Suppressor macrophage treated with lipopolysaccharide for 4 hours (primary cell): ENCODE results near the gene FAM83F.
A peak's percentile ranks its signal among the peaks of the same experiment; 100 is the strongest.
"Not testable (repeated sequence)": the region's sequence is repeated elsewhere in the genome, so short reads cannot be mapped to it uniquely, and the experiment has no call there.

Experiments
- DNase-seq: peaks from one replicate; pipeline ENCODE4 v3.0.0-alpha.2; 2020

FAM83F gene

DNA sequence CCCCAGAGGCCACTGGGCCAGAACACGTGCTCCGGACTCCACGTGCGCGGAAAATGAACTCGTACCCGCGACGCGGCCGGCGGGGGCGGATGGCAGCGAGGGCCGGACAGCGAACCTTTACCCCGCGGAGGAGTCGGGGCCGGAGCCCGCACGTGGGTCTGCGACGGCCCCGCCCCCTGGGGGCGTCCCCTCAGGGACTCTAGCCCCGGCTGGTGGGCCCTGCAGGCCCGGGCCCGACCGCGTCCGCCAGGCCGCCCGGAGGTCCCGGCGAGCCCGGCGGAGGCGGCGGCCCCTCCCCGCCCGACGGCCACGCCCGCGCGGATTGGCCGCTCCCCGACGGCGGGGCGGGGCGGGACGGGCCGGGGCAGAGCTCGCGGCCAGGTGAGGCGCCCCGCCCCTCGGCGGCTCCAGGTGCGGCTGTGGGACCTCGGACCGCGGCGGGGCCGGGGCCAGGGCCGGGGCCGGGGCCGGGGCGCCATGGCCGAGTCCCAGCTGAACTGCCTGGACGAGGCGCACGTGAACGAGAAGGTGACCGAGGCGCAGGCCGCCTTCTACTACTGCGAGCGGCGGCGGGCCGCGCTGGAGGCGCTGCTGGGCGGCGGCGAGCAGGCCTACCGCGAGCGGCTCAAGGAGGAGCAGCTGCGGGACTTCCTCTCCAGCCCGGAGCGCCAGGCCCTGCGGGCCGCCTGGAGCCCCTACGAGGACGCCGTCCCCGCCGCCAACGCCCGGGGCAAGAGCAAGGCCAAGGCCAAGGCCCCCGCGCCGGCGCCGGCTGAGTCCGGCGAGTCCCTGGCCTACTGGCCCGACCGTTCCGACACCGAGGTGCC is at the start of gene FAM83F:
Gene FAM83F (plus strand): TSS at position 389 of the 827 bp plus-strand sequence. CDS start 89 bp downstream, at position 478.
- peak; percentile 39 for DNase-seq

DNA sequence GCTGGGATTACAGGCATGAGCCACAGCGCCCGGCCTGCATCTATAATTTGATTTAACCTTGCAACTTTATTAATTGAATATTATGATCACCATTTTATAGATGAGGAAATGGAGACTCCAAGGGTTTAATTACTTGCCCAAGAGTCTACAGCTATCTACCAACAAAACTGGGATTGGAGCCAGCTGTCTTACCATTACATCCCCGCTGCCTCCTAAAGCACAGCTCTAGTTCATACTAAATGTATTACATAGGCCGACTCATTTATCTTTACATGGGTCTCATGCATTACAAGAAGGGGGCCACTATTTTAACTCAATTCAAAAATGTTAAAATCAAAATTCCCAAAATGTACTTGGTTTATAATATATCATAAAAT is 48.6 kb upstream of the FAM83F start:
- DNase-seq = no peak

DNA sequence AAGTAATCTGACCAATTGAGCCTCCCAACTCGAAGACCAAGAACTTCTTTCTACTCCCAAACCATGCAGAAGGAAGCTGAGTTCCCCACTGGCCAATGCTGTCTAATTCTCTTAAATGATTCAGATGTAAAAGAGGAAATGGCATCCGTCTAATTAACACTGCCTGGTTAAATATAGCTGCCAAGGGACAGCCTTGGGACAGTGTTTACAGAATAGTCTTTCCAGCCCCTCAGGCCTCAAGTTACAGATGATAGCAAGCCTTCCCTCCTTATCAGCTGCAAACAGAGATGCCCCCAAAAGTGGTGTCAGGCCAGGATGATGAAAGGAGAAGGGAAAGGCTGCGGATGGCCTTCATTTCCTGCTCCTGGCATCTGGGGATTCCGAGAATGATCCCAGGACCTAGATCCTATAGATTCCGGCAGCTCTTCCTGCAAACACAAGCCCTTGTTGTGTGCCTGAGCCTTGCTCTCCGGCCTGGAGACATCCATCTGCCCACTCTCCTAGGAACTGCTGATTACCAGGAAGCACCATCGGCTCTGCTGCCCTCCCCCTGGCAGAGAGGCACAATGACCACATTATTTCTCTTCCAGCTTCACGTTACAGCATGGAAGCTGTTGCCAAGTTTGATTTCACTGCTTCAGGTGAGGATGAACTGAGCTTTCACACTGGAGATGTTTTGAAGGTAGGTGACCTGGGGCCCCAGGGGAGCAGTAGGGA is 48.1 kb upstream of the FAM83F start:
- peak; percentile 43 for DNase-seq

DNA sequence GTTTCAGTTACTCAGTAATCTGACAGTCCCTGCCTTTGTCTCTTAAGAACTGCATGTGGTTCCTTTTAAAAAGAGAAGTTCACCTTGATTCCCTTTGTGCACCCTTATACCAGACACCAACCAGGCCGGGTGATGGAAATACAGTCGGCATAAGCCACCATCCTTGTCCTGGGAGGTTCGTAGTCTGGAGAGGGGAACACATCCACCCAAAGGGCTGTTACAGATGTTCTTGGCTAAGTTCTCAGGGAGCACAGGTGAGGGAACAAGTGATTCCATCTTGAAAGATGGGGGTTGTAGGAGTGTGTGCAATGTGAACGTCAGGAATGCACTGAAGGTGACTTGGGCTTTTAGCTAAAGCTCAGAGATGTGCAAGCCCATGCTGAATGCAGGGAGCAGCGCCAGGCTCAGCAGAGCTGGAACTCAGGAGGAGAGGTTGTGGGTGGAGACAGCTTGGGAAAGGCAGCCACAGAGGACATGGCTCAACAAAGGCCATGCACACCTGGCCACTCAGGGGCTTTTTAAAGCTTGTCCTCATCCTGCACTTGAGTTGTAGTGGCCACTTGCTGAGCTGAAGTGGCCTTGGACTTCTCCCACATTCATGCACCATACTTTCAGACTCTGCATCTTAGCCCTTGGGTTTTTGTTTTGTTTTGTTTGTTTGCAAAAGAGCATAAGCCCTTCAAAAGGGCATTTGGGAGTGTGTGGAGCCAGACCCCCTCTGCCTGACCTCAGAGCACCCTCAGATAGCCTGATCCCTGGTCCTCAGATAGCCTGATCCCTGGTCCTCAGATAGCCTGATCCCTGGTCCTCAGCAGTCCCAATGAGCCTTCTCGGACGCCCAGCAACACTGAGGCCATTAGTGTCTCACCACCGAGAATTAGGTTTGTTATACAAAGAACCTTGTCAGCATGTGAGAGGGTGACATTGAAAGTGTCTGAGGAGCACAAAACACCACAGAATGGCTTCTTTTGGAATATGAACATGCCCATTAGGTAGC is 47.2 kb upstream of the FAM83F start:
- no peak for DNase-seq

DNA sequence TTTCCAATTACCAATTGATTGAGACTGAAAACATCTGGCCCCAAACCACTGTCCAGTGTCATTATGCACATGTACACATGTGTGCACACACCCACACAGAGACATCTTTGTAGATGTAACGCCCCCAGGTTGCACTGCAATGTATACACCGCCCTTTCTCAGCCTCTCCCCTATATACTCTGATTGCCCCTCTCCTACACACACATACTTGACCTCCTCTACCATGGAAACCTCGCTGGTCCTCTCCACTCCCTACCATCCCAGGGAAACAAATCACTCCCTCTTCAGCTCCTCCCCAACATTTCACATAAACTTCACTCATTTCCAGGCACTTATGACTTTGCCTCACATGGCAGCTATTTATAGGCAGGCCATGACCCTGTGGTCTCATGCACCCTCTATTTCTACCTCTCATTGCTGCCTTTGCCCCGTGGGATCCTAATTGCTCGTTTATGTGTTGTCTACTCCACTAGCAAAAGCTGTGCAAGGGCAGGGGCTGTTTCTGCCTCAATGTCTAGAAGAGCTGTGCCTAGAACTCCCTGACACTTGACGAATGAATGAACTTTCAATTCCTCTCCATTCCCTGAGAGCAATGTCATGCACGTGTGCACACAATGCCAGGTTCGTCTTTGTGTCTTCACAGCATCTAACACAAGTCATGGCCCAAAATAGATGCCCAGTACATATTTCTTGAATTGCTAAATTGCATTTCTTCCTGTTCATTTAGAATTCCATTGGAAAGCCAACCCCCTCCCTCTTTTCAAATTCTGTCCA is 44.6 kb upstream of the FAM83F start:
- peak; percentile 14 for DNase-seq

DNA sequence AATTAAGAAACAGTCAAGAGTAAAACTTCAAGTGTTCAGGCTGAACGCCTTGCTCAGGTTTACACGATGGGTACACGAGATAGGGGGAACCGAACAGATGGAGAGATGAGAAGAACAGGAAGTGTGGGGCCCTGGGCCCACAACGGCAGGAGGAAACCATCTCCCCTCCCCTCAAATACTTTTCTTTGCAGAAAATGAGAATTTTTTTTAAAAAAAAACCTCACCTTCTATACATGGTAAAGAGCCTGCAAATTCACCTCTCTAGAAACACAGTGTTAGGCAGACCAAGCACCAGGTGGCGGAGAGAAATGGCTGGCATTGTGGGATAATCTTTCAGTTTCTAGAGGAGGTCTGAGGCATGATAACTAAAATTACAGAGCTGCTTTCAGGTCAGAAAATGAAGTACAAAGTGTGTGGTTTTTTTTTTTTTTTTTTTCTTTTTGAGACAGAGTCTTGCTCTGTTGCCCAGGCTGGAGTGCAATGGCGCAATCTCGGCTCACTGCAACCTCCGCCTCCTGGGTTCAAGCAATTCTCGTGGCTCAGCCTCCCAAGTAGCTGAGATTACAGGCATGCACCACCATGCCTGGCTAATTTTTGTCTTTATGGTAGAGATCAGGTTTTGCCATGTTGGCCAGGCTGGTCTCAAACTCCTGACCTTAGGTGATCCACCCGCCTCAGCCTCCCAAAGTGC is 43.0 kb upstream of the FAM83F start:
- DNase-seq = not testable (repeated sequence)

DNA sequence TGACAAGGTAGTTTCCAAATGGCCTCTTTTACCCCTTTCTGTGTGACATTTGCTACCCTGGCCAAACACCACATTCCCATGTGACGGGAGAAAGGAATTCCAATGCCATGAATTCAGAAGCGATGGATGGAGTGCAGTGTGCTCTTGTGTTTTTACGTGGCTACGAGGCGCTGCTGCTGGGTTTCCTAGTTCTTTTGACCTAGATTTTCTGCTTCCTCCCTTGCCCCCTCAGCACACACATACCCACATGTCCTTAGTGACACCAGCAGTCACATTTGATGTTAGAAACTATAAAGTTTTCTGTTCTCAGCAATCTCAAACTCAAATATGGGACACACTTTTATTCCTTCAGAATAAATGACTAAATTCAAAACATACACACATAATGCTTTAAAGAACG is 42.4 kb upstream of the FAM83F start:
- DNase-seq = no peak

DNA sequence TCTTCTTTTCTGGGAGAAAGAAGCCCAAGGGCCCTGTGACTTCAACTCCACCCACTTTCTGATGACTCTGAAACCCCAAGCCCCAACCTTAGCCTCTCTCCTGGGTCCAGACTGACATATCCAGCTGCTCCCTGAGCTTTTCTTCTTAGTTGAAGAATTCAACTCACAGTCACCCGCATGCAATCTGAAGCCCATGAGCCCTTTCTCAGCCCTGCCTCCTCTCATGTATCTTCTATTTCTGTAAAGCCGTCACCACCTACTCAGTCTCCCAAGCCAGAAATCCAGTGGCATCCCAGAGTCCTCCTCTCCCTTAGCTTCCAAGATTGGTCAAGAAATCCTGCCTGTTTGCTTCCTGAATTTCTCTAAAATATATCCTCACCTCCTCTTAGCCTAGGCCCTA is 41.7 kb upstream of the FAM83F start:
- DNase-seq = no peak

DNA sequence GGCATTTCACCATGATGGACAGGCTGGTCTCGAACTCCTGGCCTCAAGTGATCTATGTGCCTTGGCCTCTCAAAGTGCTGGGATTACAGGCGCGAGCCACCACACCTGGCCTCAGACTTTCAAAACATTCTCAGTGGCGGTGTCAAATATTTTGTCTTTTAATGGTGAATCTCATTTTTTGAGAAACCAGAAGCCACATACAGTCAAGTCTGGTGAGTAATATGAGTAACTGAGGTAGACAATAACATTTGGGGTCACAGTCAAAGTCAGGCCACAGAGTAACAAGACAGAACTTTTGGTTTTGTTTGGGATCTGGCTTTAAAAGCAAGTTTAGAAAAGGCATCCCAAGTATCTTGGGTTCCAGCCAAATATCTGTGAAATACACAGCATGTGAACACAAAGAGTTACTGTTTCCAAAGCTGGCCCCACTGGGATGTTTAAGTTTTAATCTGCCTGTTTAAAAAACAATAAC is 40.1 kb upstream of the FAM83F start:
- DNase-seq = no peak

DNA sequence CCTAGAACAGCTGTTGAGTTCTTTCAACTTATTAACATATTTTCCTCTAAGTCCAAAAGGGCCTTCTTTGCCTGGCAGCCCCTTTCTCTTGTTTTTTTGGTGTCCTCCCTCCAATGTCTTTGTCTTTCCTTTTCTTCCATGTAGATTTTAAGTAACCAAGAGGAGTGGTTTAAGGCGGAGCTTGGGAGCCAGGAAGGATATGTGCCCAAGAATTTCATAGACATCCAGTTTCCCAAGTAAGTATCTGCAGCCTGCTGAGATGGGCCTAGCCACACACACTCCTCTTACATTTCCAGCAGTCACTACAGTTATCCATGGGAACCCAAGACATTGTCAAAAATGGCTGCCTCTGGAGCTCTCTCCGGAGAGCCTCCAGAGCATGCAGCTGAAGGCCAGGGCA is 39.1 kb upstream of the FAM83F start:
- DNase-seq = no peak

DNA sequence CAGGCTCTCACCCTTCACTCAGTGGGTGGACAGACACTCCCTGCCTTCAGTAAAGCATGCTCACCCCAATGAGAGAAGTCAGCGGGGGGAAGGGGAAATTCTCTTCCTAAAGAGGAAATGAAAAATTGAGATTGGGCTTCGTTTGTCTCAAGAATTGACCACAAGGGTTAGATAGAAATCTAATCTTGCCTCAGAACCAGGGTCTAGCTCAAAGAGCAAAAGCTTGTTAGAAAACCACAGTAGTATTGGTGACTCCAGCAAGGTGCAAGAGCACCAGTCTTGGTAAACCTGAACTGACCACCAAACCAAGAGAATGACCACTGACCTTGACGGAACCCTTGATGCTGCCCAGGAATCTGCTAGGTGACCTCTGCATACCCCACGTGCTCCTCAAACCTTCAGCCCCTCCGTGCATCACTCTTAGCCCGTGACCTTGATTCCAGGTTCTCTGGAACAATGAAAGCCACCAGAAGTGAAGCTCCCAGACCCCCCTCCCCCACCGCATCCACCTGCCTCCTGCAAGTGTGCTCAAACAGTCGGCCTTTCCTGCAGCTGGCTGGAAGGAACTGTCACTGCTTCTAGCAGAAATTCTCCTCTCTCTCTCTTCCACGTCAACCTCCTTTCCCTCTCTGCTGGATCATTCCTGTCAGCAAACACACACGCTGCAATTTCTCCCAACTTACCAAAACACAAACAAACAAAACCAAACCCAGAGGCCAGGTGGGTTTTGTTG is 37.7 kb upstream of the FAM83F start:
- DNase-seq = peak; percentile 57

DNA sequence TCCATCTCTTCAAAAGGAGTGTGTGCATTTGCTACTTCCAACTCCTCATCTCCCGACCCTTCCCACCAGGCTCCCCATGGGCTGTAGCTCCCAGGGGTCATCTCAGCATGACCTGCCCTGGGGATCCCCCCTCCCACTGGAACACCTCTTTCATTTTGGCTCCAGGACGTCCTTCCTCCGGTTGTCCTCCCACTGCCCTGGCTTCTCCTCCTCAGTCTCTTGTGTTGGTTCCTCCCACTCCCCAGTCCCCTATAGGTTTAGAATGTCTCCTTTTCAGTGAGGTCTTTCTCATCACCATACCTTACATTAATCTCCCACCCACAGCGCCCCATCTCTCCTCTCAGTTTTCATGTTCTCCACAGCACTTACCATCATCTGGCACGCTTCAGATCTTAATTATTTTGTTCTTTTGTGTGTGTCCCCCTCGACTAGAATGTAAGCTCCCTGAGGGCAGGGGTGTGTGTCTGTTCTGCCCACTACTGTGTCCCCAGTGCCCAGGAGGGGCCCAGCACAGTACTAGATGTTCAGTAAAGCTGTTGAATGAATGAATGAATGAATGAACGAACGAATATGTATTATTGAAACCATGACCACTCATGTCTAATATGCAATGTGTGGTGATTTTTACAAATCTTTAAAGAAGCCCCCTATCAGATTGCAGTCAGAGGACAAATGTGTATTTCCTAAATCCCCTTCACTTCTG is 36.6 kb upstream of the FAM83F start:
- no peak for DNase-seq

DNA sequence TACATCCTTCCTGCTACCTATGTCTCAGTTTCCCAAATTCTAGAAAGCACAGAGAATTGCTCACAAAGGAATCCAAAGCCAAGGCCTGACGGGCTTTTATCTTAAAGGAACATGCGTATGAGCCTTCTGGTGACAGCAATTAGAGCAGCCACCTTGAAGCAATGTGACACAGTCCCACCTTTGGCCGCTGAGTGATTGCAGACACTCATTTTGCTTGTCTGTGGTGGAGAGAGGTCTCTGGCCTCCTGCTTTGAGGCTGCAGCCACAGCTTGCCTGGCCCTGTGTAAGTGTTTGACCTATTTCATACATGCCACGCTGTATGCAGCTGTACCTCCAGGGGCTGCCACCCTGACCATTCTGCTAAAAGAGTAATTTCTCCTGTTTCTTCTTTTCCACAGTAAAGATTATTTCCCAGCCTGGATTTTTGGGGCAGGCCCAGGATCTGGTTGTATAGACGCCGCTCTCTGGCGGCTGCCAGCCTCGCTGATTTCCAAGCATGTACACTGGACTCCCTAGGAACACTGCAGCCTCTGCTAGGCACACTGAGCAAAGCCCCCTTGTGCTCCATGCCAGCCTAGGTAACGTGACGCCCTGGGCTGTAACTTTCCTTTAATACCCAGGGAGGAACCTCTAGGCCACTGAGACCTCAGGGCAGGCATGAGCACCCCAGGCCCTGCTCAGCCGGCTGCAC is 35.7 kb upstream of the FAM83F start:
- no peak for DNase-seq

DNA sequence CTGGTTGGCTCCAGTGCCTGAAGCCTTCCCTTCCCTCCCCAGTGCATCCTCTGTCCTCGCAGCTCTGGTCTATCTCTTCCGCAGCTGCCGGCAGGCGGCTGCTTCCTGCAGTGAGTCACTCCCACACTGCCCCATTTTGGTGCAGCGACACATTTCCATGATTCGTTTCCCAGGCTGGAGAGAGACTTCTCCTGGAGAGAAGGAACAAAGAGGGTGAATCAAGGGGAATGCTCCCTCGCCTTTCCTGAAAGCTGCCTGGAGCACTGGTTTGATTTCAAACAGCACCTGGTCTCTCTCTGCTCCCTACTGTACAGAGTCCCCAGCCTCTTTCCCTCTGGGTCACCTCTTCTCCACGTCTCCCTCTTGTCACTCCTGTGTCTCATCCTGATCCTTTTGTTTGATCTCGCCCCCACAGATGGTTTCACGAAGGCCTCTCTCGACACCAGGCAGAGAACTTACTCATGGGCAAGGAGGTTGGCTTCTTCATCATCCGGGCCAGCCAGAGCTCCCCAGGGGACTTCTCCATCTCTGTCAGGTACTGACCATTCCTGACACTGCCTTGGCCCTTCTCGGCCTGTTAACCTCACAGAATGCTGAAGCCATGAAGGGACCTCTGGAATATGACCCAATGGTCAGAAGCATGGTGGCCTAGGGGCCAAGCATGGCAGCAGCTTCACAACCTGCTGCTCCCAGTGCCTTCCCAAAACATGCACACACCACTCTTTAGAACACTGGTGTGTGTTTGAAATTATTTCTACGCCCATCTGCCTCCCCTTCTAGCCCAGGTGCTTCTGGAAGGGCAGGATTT is 34.9 kb upstream of the FAM83F start, which contains the start of gene TMA7B:
Gene TMA7B (plus strand): TSS at position 758 of the 808 bp plus-strand sequence. CDS start 3,978 bp downstream, outside the sequence.
- peak; percentile 55 for DNase-seq

DNA sequence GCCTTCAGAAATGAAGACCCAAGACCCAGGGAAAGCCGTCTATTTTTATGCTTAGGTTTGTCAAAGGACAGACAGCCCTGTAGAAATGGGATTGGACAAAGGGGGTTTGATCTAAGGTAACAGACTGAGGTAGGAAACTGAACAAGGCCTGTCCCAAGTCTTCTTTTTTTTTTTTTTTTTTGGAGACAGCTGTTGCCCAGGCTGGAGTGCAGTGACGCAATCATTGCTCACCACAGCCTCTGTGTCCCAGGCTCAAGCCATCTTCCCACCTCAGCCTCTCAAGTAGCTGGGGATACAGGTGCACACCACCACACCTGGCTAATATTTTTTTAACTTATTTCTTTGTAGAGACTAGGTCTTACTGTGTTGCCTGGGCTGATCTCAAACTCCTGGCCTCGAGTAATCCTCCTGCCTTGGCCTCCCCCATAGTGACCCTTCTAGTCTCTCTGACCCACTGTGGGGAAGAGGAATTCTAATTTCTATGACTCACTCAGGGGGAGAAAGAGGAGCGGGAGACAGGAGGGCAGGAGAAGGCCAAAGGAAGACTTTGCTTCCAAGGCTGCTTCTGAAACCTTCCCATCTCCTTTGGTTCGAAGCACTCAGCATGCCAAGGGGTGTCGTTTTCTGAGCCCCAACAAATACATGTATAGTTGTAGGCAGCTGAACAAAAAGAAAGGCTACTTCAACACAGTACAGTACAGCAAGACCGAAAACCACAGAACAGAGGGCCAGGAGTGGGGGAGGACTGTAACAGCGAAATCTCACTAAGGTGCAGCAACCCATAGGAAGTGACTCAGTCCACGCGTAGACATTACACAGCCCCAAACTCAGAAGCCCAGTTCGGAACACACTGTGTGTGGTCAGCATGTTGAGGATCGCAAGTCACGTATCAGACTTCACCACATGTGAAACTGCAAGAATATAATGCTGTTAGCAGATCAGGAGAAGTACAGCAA is 33.7 kb upstream of the FAM83F start:
- peak; percentile 84 for DNase-seq

DNA sequence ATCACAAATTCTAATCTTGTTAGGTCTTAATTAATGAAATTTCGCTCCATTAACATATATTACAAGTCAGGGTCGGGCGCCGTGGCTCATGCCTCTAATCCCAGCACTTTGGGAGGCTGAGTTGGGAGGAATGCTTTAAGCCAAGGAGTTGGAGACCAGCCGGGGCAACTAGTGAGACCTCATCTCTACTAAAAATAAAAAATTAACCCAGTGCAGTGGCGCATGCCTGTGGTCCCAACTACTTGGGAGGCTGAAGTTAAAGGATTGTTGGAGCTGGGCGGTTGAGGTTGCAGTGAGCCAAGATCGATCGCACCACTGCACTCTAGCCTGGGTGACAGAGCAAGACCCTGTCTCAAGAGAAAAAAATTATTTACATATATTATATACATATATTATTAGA is 32.7 kb upstream of the FAM83F start:
- no peak for DNase-seq

DNA sequence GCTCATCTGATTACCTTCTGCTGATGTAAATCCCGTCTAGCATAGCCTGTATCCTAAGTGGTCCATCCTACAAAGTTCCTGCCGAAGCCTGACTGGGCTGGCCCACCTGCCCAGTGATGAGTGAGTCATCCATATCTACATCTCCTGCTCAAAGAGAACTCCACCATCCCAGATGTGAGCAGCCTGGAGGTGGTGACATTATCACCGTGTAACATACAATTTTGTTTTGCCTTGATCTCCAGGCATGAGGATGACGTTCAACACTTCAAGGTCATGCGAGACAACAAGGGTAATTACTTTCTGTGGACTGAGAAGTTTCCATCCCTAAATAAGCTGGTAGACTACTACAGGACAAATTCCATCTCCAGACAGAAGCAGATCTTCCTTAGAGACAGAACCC is 29.0 kb upstream of the FAM83F start:
- DNase-seq = no peak
